Measurements from ENCODE around the gene TAS2R3. TPM values are rescaled to one million over a fixed set of nuclear protein-coding genes. Genes with fewer than 3 reads are reported as not detected.

Gene TAS2R3
- total and polyA plus RNA-seq, 2 of the 13 experiments (the other 11 are each of a cell fraction or from before 2014, with no cell fraction given) = 0.74 to 1.1 TPM

DNA sequence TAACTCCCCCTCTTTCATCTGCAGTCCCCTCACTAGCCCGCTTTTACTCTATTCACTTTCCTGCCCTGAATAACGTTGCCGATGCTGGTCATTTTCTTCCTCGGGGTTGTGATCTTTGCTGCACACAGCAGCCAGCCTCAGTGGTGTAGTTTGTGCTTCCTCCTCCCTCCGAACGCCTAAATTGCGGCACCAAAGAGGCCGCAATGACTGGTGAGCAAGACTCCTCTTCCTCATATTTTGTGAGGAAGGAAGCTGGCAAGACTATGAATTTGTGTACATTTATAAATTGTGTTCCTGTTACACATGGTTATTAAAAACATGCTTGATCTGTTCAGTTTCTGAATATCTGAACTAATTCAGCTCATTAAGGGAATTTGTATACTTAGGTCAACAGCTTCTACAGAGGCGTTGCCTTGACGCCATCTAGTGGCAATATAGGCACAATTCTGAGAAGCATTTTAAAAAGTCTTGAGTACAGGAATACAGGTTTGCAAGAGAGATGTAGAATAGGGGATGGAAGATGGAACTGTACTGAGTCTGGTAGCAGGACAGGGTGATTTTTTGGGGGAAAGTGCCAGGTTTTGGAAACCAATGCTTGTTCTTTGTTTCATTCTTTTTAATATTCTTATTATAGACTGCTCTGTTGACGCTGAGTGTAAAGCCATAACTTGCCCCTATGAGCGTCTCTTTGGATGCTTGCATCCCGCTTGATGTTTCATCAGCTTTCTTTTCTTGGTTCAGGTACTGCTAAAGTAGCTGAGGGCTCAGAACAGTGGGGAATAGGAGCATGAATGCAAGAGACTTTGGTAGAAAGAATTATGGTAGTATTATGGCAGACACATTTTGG is 22.0 kb downstream of the TAS2R3 start:
- intact Hi-C loops (cut with micrococcal nuclease; ENCODE audit: unreplicated experiment) = loop anchor here (1.0 to 2.0 kb wide), 2 partner anchors 31 to 132 kb away; no protein-coding TSS in a partner anchor
- WGBS (ENCODE audit: low lambda C conversion rate) = 82% methylated on average over 13 of the region's 13 CpGs
- H3K27me3 ChIP-seq (ENCODE audit: control insufficient read depth in 1 of 2, insufficient read depth in 2 of 2, low read length in 2 of 2) = no peaks in the 10 kb centered on the region
- no TSS peak for BruUV-seq (replicated peaks)
- ChIA-PET POLR2A (no interaction called here), CTCF (ENCODE audit: low intra/inter-chr PET ratio, low total read pairs) (interaction anchor here (0.7 to 2.6 kb wide), 3 partner anchors 31 to 132 kb away, joined by 6 to 9 read pairs (median 6); no protein-coding TSS in a partner anchor)
- no peaks in the 10 kb centered on the region for H3K4me1 ChIP-seq (ENCODE audit: insufficient read depth, low read length)
- H3K79me2 ChIP-seq (ENCODE audit: insufficient read depth, low read length) = no peaks in the 10 kb centered on the region
- FAIRE-seq (peak; percentile 8), ATAC-seq (peak; percentile 83), DNase-seq (ENCODE audit: low spot score) (peak; percentile 42)
- H4K20me1 ChIP-seq (ENCODE audit: insufficient read depth, low read length) = peaks cover 9% of the 10 kb centered on the region; the same call in 1 of the 2 replicates
- no peak overlapping the region for H3K27ac ChIP-seq (ENCODE audit: extremely low read length, insufficient read depth, low read length)
- no peak overlapping the region for H3K4me2 ChIP-seq (ENCODE audit: low read depth, low read length)
- H3K9me3 ChIP-seq (ENCODE audit: low read length) = no peaks in the 10 kb centered on the region
- no peak overlapping the region for H3K4me3 ChIP-seq (replicated peaks in 1 of 3; ENCODE audit: insufficient read depth in 1 of 3, low read depth in 2 of 3, low read length in 3 of 3)
- no peak overlapping the region for H3K9ac ChIP-seq (ENCODE audit: insufficient read depth, low read depth, low read length)
- H2AFZ ChIP-seq (ENCODE audit: low read length) = no peak overlapping the region
- in situ Hi-C loops (cut with HindIII; ENCODE audit: extremely low pct_ligation_motif_present, low pct_unique_long_range_greater_than_20kb) = no loop called here
- peaks cover 2 to 22% of the 10 kb centered on the region in 2 experiments; a peak in 4 of 5 replicates for H3K36me3 ChIP-seq (replicated peaks in 1 of 2; ENCODE audit: control insufficient read depth in 1 of 2, insufficient read depth in 2 of 2, low read length in 2 of 2)
- TF ChIP-seq HMG20B (CRISPR knock-in tag; conservative IDR thresholded peaks at IDR 0.05) (no peak), ZMAT5 (CRISPR knock-in tag; IDR thresholded peaks at IDR 0.05; ENCODE audit: borderline replicate concordance, low read depth) (no peak), ZBTB2 (CRISPR knock-in tag; IDR thresholded peaks at IDR 0.05; ENCODE audit: low read depth) (no peak), HHEX (CRISPR knock-in tag; IDR thresholded peaks at IDR 0.05) (no peak), ZNF329 (CRISPR knock-in tag; IDR thresholded peaks at IDR 0.05; ENCODE audit: low read depth) (no peak), STAG1 (CRISPR knock-in tag; IDR thresholded peaks at IDR 0.05) (peak; percentile 47), ZNF383 (CRISPR knock-in tag; IDR thresholded peaks at IDR 0.05; ENCODE audit: borderline replicate concordance) (no peak), CTCF (CRISPR knock-in tag; IDR thresholded peaks at IDR 0.05) (peak; percentile 72), FOXA1 (IDR thresholded peaks at IDR 0.05) (no peak), FOXA1 (CRISPR knock-in tag; IDR thresholded peaks at IDR 0.05) (peak; percentile 30; the same call in 1 of the 2 replicates), ZNF572 (CRISPR knock-in tag; IDR thresholded peaks at IDR 0.05) (no peak), ZNF468 (CRISPR knock-in tag; IDR thresholded peaks at IDR 0.05) (no peak), RAD21 (CRISPR knock-in tag; IDR thresholded peaks at IDR 0.05) (peak; percentile 17; the same call in 1 of the 2 replicates), SETDB1 (CRISPR knock-in tag; IDR thresholded peaks at IDR 0.05; ENCODE audit: borderline replicate concordance) (no peak), TARDBP (CRISPR knock-in tag; IDR thresholded peaks at IDR 0.05) (no peak)
- TF ChIP-seq, protein P1, sequence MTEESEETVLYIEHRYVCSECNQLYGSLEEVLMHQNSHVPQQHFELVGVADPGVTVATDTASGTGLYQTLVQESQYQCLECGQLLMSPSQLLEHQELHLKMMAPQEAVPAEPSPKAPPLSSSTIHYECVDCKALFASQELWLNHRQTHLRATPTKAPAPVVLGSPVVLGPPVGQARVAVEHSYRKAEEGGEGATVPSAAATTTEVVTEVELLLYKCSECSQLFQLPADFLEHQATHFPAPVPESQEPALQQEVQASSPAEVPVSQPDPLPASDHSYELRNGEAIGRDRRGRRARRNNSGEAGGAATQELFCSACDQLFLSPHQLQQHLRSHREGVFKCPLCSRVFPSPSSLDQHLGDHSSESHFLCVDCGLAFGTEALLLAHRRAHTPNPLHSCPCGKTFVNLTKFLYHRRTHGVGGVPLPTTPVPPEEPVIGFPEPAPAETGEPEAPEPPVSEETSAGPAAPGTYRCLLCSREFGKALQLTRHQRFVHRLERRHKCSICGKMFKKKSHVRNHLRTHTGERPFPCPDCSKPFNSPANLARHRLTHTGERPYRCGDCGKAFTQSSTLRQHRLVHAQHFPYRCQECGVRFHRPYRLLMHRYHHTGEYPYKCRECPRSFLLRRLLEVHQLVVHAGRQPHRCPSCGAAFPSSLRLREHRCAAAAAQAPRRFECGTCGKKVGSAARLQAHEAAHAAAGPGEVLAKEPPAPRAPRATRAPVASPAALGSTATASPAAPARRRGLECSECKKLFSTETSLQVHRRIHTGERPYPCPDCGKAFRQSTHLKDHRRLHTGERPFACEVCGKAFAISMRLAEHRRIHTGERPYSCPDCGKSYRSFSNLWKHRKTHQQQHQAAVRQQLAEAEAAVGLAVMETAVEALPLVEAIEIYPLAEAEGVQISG (CRISPR knock-in tag; IDR thresholded peaks at IDR 0.05) = no peak
